Mammary epithelial cell (primary cell): ENCODE data around the gene NPC2.

Experiments
- CTCF ChIP-seq, 2 donors: IDR thresholded peaks in 1 of 2; conservative IDR thresholded peaks in 1 of 2; 2 replicates each; pipeline ENCODE4 v1.5.1; 2011 to 2012; ENCODE audit warnings: inconsistent platforms in 2 of 2, low read length in 2 of 2, mild to moderate bottlenecking in 2 of 2, control low read depth in 1 of 2, low read depth in 1 of 2; ENCODE audit not compliant: insufficient read depth in 1 of 2; ENCODE audit errors: extremely low read depth in 1 of 2
- EZH2 ChIP-seq: IDR thresholded peaks from 2 replicates; pipeline ENCODE4 v1.6.1; 2012; ENCODE audit warnings: low read length, inconsistent platforms, borderline replicate concordance

- TF ChIP-seq CTCF (conservative IDR thresholded peaks at IDR 0.05 in 1 of 2, IDR thresholded peaks at IDR 0.05 in 1 of 2; ENCODE audit: extremely low read depth in 1 of 2, insufficient read depth in 1 of 2, low read depth in 1 of 2, low read length in 2 of 2) (no peak), EZH2 (no peak)
These were observed 63.1 kb downstream of the NPC2 start for GRCh38 chr14:74429991-74430390.
